ENCODE data around the gene PRM3.

DNA sequence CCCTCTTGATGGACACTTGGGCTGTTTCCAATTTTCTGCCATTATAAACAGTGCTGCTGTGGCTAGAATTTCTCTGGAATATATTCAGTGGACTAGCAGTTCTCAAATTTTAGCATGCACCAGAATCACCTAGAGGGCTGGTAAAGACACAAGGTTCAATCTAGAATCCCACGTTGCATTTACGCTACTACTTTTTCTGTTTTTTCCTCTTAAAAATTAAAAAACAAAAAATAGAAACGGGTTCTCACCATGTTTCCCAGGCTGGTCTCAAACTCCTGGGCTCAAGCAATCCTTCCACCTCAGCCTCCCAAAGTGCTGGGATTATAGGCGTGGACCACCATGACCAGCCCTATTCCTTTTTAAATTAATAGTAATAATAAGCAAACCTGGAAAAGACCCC lies 22.2 kb upstream of the PRM3 start:
- TF ChIP-seq, protein P1, sequence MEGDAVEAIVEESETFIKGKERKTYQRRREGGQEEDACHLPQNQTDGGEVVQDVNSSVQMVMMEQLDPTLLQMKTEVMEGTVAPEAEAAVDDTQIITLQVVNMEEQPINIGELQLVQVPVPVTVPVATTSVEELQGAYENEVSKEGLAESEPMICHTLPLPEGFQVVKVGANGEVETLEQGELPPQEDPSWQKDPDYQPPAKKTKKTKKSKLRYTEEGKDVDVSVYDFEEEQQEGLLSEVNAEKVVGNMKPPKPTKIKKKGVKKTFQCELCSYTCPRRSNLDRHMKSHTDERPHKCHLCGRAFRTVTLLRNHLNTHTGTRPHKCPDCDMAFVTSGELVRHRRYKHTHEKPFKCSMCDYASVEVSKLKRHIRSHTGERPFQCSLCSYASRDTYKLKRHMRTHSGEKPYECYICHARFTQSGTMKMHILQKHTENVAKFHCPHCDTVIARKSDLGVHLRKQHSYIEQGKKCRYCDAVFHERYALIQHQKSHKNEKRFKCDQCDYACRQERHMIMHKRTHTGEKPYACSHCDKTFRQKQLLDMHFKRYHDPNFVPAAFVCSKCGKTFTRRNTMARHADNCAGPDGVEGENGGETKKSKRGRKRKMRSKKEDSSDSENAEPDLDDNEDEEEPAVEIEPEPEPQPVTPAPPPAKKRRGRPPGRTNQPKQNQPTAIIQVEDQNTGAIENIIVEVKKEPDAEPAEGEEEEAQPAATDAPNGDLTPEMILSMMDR (IDR thresholded peaks at IDR 0.05; ENCODE audit: low read length) = no peak
- TF ChIP-seq EZH2 (IDR thresholded peaks at IDR 0.05; ENCODE audit: borderline replicate concordance, low read length) = no peak
